NCI-H510A treated with DMSO at 0.1 percent for 48 hours (cell line): ENCODE data around the gene PGS1.

Source experiments
- DNase-seq: peaks from one replicate; lab custom pipeline; 2025; lab: John Stamatoyannopoulos, UW

Gene PGS1

DNA sequence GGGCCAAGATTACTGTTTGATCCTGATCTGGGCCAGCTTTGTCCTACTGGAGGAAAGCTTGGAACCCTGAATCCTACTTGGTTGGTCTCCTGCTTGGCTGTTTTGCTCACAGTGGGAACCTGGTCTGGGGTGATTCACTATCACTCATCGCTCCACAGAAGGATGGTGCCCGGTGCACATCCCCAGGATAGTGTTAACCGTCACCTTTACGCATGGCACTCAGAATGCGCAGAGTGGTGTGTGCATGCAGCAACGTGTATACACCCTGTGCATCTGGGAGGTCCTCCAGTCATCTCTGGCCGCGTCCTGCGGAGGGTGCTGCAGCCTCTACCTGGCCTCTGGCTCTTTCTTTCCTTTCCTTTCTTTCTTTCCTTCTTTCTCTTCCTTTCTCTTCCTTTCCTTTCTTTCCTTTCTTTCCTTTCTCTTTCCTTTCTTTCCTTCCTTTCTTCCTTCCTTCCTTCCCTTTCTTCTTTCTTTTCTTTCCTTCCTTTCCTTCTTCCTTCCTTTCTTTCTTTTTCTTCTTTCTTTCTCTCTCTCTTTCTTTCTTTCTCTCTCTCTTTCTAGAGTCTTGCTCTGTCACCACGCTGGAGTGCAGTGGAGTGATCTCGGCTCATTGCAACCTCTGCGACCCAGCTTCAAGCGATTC is 31.7 kb upstream of the PGS1 start:
- DNase-seq = no peak

DNA sequence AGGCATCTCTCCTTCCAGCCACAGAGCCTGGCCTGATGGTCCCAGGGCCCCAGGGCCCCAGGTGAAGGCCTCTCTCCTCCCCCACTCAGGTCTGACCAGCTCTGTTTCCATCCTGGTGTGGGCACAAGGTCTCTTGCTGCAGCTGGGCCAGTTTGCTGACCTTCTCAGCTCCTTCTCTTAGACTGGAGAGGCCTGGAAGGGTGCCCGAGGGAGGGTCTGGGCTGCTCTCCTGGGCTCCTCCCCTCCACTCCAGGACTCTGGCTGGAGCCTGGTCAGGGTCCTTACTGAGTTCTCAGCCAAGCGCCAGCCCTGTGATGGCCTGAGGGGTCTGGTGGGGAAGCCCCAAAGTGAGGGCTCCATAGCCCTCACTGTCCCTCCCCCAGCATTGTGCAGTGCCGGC is 31.0 kb upstream of the PGS1 start:
- DNase-seq = no peak

DNA sequence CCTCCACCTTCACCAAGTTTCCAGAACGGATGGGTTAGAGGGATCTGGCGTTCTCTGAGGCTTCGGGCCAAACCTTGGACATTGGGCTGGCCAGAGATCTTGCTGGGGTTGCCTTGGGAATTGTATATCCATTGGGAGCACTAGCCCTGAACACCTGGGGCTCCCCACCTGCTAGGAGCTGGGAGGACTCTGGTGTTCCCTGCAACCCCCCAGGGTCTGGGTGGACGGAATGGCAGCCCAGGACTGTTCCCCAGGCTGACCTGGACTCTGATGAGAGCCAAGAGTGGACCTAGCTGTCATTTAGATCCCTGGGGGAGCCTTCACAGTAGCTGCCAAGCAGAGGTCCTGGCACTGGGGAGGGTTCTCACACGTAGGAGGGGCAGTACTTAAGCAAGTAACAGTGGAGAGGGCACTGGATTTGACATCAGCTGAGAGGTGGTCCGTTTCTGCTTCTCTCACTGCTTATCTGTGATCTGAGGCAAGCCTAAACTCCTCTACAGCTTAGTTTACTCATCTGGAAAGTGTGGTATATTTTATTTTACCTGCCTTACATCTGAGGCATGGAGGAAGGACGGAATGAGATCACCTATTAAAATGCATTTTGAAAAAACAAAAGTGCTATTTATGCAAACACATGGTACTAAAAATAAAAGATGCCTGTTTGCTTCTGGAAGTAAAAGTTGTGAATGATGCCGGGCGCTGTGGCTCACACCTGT is 30.2 kb upstream of the PGS1 start:
- DNase-seq = no peak

DNA sequence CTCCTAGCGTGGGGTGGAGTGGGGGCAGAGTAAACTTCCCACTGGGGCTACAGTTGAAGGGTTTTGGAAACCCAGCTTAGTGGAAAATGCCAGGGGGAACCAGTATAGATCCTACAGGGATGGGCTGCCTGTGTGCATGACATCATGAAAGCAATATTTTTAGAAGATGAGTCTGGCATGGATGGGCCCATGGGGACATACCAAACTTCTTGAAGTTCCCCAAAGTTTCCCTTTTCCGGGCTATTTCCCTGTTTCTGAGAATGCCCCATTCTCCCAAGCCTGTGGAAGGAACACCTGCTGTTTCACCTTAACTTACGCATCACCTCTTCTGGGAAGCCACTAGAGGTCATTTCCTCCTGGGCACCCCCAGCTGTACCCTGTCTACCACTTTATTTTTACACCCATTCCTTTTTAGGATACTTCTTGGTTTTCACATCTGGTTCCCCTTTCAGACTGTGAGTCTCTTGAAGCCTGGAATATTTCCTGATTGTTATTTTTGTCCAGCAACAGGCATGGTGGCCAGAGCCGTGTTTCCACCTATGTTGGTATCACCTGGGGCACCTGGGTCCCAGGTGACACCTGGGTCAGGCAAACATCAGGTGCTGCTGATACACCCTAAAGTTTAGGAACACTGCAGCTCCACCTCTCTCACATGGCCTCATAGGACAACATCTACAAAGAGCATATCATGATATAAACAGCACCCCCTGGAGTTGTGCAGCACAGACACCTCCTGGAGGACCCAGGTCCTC is 28.4 kb upstream of the PGS1 start:
- DNase-seq = no peak

DNA sequence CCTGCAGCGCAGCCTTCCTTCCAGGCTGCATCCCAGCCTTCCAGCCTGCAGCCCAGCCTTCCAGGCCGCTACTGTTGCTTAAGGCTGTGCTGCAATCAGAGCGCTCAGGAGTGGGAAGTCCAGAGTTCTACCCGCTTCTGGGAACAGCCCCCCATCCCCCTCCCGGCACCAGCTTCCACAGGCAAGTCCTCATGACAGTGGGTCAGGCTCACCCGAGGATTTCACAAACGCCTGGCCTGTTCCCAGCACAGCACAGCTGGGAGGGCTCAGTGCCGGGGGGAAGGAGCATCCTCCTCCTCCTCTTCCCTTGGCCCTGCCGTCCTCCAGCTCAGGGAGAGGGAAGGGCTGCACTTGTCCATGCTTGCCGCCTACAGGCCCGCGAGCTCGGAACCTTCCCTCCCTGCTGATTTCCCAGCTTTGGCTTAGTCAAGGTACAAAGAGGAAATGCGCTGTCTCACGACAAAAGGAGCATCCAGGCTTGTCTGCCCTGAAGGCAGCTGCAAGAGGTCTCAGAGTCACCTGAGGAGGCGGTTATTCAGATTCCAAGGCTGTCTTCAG is 26.9 kb upstream of the PGS1 start:
- DNase-seq = no peak

DNA sequence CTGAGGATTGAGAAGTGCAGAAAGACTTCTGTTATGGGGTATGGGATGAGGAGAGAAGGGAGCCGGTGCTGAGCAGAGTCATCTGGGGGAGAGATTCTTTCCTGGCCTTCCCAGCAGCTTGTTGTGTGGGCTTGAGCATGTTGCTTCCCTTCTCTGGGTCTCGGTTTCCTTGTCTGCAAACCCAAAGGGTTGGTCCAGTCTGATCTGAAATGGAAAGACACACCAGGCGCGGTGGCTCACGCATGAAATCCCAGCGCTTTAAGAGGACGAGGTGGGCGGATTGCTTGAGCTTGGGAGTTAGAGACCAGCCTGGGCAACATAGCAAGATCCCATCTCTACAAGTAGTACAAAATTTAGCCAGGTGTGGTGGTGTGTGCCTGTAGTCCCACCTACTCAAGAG is 24.6 kb upstream of the PGS1 start:
- no peak for DNase-seq

DNA sequence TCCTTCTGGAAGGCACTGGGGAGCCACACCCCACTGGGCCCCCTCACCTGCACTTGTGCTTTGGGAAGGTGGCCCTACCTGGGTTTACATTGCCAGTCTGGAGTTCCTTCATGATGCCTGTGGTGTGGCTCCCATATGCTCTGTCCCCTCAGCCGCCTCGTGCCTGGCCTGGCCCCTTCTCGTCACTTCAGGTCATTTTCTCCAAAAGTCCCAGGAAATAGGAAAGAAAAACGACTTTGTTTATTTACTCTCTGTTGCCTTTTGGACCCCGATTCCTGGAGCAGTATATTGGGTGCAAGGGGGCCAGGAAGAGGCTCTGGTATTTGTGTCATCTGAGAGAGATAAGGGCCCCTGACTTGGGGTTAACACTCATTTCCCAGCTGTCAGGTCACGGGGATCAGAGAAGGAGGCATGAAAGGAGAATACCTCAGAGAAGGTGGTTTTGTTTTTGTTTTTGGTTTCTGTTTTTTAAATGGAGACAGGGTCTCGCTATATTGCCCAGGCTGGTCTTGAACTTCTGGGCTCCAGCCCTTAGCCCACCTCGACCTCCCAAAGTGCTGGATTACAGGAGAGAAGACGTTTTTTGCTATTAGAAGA is 23.3 kb upstream of the PGS1 start:
- DNase-seq = no peak

DNA sequence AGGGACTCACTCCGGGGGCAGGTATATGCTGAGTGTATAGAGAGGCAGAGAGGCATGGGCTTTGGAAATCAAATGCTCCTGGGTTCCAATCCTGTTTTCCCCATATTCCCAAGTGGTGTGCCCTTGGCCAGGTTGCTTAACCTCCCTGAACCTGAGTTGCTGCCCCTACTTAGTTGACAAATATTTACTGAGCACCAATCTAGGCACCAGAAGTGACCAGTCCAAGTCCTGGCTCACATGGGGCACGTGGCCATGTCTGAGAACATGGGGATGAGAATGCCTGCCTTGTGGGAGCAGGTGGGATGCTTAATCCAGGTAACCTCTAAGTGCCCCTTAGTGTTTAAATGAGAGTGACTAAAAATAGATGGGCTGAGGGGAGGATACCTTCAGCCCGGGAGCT is 22.7 kb upstream of the PGS1 start:
- no peak for DNase-seq

DNA sequence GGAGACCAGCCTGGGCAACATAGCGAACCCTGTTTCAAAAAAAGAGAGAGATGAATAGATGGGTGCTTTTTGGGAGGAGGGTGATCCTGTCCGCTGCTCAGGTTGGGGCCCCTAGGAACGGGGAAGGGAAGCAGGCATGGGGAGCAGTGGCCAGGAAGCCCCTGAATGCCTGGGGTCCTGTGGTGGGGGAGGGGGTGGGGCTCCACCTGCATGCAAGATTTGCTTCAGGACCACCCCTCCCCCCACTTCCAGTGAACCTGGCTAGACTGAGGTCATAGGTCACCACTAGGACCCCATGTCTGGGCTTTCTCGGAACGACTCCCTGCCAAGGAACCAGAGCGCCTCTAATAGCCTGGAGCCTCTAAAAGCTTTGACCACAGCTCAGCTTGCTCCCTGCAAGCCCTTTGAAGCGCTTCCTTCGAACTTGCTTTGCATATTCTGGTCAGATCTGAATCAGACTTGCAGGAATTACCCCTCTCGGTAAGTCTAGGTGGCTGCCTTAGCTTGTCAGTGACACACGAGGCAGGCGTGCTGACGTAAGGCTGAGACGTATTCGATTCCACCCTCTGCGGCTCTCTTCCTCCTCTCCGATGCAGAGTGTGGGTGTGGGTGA is 22.2 kb upstream of the PGS1 start:
- DNase-seq = no peak

DNA sequence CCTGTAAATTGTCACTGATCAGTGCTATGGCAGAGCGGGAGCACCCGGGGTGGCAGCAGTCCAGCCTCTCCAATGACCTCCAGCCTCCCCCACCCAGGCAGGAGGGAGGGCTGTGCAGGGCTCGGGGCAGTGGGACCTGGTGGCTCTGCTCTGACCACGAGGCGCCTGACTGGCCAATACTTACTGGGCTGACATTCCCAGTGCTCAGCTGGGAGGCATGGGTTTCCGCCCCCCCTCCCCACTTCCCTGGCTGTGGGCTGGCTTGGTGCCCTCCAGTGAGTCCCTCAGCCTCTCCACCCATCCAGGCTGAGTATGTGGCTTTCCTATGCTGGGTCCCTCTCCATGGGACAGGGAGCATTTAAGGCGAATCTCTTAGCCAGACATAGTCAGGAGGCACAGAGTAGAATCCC is 21.3 kb upstream of the PGS1 start:
- DNase-seq = no peak

DNA sequence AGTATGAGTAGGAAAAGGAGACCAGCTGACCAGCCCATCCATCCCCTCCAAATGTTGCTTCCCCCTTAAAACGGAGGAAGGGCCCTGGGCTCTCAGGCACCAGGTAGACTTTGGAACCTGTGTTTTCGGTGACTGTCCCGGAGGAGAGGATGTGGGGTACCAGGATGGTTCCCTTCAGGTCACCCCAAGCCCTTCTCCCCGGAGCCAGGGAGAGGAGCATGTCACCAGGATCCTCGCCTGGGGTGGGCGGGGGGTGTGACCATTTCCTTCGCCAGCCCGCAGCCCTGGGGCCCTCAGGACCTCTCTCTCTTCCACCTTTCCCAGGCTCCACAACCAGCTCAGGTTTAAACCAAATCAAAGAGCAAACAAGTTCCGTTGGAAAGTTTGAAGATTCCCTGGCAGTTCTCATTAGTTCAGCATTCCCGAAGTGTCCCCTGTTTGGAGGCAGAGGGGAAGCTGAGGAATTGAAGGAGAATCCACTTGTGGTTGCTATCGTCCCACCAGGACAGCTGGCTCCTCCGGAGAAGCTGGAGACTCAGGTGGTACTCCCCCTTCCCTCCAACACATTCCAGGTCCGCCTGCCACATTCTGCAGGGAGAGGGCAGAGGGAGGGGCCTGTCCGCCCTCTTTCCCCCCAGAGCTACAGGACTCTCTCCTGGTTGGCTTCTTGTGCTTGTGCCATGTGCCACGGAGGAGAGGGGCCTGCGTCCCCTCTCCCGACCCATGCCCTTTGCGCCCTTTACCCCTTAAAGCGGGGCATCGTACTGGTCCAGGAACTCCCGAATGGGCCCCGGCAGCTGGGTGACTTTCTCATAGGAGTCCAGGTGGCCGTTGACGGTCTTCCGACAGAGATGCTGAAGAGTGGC is 20.5 kb upstream of the PGS1 start:
- no peak for DNase-seq

DNA sequence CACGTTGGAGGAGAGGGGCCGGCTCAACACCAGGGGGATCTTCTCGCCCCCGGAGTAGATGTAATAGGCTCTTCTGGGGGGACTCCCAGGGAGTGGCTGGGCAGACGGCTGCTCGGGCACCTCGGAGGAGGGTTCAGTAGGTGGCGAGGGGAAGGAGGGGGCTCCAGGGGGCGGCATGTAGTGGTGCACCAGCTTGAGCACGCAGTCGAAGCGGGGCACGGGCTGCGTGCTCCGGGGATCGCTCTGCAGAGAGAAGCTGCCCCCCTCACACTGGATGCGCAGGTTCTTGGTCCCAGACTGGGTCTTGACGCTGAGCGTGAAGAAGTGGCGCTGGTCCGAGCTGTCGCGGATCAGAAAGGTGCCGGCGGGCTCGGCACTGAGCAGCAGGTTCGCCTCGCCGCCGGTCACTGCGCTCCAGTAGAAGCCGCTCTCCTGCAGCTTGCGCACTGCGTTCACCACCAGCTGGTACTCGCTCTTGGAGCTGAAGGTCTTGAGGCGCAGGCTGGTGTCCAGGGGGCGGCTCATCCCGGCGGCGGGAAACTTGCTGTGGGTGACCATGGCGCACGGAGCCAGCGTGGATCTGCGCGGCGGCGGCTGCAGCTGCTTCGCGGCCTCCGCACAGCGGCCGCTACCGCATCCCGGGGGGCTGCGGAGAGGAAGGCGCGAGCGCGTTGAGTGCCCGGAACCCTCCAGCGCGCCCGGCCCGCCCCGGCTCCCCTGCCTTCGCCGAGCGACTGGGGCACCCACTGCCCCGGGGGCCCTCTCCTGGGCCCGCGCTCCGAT is 19.7 kb upstream of the PGS1 start:
- no peak for DNase-seq

DNA sequence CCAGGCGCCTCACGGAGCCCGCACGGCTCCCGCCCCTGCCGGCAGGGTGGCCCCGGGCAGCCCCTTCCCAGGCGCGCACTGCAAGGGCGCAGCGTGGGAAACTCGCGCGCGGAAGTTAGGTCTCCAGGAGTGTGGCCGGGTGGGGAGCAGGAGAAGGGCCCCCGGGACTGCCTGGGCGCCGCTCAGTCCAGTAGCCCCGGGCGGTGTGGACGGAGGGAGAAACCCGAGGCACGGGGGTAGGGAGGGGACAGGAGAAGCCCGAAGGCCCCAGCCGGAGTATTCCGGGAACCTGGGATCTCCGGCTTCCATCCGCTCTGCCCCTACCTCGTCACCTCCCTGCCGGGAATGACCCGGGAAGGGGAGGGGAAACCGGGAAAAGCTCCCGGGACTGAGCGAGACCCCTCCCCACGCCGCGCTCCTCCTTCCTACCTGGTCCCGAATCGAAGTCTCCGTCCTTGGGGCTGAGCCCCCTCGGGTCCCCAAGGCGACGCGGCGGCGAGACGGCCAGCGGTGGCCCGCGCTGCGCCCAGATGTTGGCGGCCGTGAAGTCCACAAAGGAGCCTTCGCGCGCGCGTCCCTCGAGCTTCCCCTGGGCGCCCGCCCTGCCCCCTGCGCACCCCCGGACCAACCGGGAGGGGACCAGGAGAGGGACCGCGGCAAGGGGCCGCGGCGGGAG is 19.0 kb upstream of the PGS1 start:
- DNase-seq = peak; percentile 36

DNA sequence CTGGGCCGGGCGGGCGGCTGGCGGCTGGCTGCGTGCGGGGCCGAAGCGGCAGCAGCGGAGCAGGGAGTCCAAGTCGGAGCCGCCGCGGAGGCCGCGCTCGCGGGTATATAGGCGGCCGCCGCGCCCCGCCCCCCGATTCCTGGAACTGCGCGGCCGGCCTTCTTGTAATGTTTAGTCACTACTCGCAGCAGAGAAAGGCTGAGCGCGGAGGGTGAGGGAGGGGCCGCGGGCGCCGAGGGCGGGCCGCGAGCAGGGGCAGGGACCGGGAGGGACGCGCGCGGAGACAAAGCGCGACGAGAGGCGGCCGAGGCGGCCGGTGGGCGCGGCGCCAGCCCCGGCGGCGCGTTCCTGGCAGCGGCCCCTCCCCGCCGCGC is 18.5 kb upstream of the PGS1 start, which contains the start of gene SOCS3:
SOCS3 (minus strand) TSS at position 81 of the 374 bp plus-strand sequence. CDS start 982 bp downstream, outside the sequence.
- DNase-seq = peak; percentile 93

DNA sequence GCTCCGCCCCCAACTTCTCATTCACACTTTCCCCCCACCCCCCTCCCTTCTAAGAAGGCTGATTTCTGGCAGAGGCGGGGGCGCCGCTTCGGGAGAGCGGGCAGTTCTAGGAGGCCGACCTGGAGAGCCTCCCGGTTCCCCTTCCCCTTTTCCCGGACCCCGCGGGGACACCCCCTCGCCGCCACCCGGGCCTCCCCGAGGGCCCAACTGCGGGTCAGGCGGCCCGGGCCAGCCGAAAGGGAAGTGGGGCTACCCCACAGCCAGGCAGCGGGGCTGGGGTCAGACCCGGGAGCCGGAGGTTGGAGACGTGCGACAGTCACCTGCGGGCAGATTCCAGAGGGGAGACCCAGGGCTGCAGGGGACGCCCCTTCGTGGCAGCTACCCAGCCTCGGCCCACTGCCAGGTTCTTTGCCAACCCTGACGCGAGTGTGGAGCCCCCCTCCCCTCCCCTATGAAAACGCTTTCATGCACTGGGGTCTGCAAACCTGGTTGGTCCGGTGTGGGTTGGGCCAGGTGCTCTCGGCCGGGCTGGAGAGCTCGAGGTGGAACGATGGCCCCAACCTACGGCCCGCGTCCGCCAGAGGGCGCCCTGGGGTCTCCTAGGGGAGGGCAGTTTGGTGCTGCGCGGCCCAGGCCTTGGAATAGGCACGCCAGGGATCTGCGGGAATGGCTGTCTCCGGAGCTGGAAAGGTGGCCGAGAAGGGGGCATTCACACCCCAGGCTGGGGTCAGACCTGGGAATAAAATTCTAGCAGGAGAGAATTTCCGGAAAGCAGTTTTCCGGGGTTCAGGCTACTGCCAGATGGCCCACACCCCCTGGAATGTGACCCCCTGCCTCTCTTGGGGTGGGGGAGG is 17.9 kb upstream of the PGS1 start:
- peak; percentile 91 for DNase-seq

DNA sequence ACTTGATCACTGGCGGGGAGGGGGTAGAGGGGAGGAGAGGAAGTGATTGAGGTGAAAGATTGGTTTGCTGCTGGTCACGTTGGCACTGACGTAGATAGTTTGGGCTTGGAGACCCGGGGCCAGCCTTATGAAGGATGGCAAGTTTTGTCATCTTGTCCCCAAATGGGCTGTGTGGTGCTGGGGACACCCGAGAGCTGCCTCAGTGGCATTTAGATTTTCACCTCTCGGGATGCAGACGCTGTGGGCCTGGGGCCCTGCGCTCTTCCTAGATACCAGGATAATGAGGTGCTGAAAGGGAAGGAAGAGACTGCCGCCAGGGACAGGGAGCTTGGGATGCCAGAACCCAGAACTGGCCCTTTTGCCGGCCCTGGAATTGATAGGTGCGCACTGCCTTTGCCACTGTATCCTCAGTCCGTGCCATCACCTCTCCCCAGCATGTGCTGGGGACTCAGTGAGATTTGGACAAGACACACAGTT is 17.2 kb upstream of the PGS1 start:
- DNase-seq = no peak

DNA sequence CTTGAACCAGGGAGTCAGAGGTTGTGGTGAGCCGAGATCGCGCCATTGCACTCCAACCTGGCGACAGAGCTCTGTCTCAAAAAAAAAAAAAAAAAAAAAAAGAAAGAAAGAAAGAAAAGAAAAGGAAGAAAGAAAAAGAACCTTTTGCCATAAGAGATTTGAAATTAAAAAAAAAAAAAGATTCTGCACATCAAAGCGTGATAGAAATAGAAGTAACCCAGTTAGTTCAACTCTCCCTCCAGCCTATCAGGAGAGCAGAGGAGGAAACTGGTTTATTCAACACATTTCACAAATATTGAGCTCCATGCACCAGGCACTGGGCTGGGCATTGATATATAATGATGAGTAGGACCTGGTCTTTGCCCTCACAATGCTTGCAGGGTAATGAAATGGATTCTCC is 16.2 kb upstream of the PGS1 start:
- no peak for DNase-seq

DNA sequence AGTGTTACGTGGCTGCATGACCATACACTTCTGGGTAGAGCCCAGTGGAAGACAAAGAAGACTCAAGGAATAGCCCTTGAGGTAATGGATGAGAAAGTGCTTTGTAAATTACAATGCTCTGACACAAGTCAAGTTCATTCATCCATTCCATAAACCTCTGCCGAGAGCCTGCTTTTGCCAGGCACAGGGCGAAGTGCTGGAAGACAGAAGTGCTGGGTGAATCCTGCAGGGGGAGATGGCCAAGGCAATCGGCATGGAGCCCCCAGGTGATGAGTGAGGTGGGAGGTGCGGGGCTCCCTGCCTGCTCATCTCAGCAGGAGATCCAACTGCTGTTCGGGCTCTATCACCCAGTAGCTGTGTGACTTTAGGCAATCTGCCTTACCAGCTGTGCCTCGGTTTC is 15.8 kb upstream of the PGS1 start:
- no peak for DNase-seq
